GM13977 (cell line): ENCODE results near the gene CWH43.
"Not testable (repeated sequence)": the region's sequence is repeated elsewhere in the genome, so short reads cannot be mapped to it uniquely, and the experiment has no call there.

Source experiments
- DNase-seq: peaks from one replicate; pipeline ENCODE4 v3.0.0; 2012; ENCODE audit warnings: low spot score
- in situ Hi-C: fragments of 300-500 bp; cut with MboI; formaldehyde crosslinking; loops from one replicate; pipeline ENCODE4 v1.12.0; 2022; ENCODE audit warnings: low sequenced_read_pairs, low pct_unique_long_range_greater_than_20kb, mixed read lengths, inconsistent platforms; ENCODE audit not compliant: unreplicated experiment

Gene CWH43

DNA sequence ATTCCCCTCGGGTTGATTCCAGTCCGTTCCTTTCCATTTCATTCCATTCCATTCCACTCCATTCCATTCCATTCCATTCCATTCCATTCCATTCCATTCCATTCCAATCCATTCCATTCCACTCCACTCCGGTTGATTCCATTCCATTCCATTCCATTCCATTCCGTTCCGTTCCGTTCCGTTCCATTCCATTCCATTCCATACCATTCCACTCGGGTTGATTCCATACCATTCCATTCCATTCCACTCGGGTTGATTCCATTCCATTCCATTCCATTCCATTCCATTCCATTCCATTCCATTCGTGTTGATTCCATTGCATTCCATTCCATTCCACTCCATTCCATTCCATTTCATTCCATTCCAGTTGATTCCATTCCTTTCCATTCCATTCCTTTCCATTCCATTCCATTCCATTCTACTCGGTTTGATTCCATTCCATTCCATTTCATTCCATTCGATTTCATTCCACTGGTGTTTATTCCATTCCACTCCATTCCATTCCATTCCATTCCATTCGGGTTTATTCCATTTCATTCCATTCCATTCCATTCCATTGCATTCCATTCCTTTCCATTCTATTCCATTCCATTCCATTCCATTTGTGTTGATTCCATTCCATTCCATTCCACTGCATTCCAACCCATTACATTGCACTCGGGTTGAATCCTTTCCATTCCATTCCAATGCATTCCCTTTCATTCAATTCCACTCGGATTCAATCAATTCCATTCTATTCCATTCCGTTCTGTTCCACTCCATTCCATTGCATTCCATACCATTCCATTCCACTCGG lies 122.3 kb downstream of the CWH43 start:
- in situ Hi-C loops, DNase-seq: not testable (repeated sequence)

DNA sequence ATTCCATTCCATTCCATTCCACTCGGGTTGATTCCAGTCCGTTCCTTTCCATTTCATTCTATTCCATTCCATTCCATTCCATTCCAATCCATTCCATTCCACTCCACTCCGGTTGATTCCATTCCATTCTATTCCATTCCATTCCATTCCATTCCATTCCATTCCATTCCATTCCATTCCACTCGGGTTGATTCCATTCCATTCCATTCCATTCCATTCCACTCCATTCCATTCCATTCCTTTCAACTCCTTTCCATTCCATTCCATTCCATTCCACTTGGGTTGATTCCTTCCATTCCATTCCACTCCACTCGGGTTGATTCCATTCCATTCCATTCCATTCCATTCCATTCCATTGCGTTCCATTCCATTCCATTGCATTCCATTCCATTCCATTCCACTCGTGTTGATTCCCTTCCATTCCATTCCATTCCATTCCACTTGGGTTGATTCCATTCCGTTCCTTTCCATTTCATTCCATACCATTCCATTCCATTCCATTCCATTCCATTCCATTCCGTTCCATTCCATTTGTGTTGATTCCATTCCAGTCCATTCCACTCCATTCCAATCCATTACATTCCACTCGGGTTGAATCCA lies 123.6 kb downstream of the CWH43 start:
- DNase-seq, in situ Hi-C loops: not testable (repeated sequence)

DNA sequence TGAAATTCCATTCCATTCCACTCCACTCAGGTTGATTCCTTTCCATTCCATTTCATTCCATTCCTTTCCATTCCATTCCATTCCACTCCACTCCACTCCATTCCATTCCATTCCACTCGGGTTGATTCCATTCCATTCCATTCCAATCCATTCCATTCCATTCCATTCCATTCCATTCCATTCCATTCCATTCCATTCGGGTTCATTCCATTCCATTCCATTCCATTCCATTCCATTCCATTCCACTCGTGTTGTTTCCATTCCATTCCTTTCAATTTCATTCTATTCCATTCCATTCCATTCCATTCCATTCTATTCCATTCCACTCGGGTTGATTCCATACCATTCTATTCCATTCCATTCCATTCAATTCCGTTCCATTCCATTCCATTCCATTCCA lies 124.5 kb downstream of the CWH43 start:
- in situ Hi-C loops, DNase-seq: not testable (repeated sequence)
